Astrocyte of the spinal cord (primary cell): ENCODE results near the gene GRIFIN.

Source experiments
- DNase-seq: peaks from one replicate; pipeline ENCODE4 v3.0.0; 2011; ENCODE audit warnings: low read depth, low spot score
- H3K4me3 ChIP-seq: 2 replicates; pipeline ENCODE4 v1.5.1; 2011; ENCODE audit warnings: low read depth, mild to moderate bottlenecking, low read length, moderate library complexity
- in situ Hi-C: cut with HindIII; loops from 2 replicates; pipeline ENCODE4 v1.10.0; 2017; ENCODE audit warnings: low sequenced_read_pairs
- TF ChIP-seq, protein P1 (sequence below): IDR thresholded peaks from 2 replicates; pipeline ENCODE4 v1.5.1; 2012; ENCODE audit warnings: low read depth, mild to moderate bottlenecking, low read length, inconsistent platforms

GRIFIN gene

GRCh38 chr7:2508327-2509215 is 32.4 kb upstream of the GRIFIN start:
- peak; percentile 25 for DNase-seq
- in situ Hi-C loops = no loop called here
- TF ChIP-seq, protein P1, sequence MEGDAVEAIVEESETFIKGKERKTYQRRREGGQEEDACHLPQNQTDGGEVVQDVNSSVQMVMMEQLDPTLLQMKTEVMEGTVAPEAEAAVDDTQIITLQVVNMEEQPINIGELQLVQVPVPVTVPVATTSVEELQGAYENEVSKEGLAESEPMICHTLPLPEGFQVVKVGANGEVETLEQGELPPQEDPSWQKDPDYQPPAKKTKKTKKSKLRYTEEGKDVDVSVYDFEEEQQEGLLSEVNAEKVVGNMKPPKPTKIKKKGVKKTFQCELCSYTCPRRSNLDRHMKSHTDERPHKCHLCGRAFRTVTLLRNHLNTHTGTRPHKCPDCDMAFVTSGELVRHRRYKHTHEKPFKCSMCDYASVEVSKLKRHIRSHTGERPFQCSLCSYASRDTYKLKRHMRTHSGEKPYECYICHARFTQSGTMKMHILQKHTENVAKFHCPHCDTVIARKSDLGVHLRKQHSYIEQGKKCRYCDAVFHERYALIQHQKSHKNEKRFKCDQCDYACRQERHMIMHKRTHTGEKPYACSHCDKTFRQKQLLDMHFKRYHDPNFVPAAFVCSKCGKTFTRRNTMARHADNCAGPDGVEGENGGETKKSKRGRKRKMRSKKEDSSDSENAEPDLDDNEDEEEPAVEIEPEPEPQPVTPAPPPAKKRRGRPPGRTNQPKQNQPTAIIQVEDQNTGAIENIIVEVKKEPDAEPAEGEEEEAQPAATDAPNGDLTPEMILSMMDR = no peak
- H3K4me3 ChIP-seq = no peak overlapping the region

DNA sequence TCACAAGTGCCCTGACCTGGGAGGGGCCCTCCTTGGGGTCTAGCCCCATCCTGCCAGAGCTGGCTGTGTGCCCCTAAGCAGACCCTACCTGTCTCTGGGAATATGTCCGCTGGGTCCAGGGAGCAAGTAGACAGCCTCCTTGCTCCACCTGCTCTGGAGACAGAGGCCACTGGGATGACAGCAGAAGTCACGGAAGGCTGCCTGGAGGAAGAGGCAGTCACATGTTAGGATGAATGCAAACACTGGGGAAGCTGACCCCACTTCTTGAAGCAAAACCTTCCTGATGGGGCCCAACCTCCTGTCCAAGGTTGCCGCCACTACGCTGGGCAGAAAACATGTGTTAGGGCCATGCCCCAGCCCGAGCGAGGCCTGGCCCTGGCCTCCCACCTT is 31.7 kb upstream of the GRIFIN start:
- in situ Hi-C loops = no loop called here
- no peak overlapping the region for H3K4me3 ChIP-seq
- TF ChIP-seq, protein P1 = no peak
- DNase-seq = no peak

DNA sequence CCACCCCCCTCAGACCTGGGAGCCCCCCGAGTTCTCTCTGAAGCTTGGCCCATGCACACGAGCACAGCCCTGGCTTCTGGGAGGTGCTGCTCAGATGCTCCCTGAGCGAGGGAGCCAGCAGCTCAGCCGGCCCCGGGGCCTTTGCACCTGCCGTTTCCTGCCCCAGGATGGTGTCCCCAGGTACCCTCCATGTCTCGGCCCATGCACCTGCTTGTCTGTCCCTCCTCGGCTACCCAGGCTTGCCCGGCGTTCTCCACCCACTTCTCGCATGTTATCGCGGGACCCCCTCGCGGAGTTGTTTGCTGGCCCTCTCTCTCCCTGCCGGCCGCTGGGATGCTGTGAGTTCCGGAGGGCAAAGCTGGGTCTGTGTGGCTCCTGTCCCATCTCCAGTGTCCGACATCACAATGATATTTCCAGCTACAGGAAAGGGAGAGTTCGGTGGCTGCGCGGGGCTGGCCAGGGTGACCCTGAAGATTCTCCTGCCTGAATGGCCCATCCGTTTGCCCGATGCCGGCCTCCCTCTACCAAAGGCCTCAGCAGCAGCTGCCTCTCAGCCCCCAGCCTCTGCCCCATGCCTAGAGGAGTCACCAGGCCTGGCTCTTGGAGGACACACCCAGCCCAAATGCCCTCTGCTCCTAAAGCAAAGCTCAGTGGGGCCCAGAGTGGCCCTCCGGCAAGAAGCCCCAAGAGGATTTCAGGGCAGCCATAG is 31.2 kb upstream of the GRIFIN start:
- H3K4me3 ChIP-seq = no peak overlapping the region
- DNase-seq = no peak
- in situ Hi-C loops = no loop called here
- TF ChIP-seq, protein P1 = no peak

DNA sequence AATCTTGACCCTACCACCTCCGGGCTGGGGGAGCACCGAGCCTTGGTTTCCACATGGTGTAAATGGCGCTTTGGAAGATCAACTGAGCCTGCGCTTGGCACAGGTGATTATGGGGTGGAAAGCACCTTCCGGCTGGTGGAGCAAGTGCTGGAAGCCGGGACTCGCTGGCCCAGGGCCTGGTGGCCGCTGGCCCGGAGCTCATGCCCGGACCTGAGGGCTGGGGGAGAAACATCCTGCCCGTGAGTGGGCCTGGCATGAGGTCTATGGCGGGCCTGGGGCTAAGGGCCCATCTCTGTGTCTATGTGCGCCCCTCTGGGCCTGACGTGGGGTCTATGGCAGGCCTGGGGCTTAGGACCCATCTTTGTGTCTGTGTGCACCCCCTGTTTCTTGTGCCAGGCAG is 29.2 kb upstream of the GRIFIN start:
- in situ Hi-C loops = no loop called here
- TF ChIP-seq, protein P1 = no peak
- H3K4me3 ChIP-seq = no peak overlapping the region
- DNase-seq = no peak

DNA sequence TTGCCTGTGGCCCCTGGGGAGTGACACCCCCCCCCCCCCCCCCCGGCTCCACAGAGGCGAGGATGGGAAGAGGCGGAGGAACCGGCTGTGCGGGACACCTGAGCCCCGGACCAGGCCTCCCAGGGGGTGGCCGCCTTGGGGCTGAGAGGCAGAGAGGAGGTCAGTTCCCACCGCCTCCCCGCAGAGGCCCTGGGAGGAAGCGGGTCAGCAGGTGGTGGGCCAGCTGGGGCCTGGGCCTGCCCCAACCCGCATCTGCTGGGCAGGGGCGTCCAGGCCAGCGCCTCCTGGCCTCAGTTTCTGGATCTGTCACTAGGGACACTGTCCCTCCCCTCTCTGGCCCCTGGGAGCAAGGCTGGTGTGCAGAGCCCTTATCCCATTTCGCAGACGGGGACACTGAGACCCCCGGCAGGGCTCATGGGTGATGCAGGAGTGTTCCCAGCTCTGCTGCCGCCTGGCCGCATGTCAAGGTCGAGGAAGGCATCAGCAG is 28.7 kb upstream of the GRIFIN start:
- DNase-seq = no peak
- TF ChIP-seq, protein P1 = no peak
- H3K4me3 ChIP-seq = no peak overlapping the region
- in situ Hi-C loops = no loop called here

GRCh38 chr7:2504128-2504888 is 28.1 kb upstream of the GRIFIN start:
- no peak for DNase-seq
- in situ Hi-C loops = no loop called here
- H3K4me3 ChIP-seq = no peak overlapping the region
- TF ChIP-seq, protein P1 = no peak
